H1 (cell line): ENCODE measurements around the gene FGF5. TPM values are rescaled to one million over a fixed set of nuclear protein-coding genes. Genes with fewer than 3 reads are reported as not detected.

Experiments used
- GABPA ChIP-seq: IDR thresholded peaks from 2 replicates; pipeline ENCODE4 v1.6.1; 2011; ENCODE audit warnings: mild to moderate bottlenecking, low read length, moderate library complexity, borderline replicate concordance; ENCODE audit not compliant: insufficient read depth
- JUND ChIP-seq: IDR thresholded peaks from 2 replicates; pipeline ENCODE4 v1.6.1; 2011; ENCODE audit warnings: mild to moderate bottlenecking, improper control_type of control experiment, low read length
- polyA plus RNA-seq, 7 experiments: library from polyadenylated mRNA; depleted of rRNA in 3 of 7; stranded (reverse) in 5 of 7; unstranded in 2 of 7; fragments of >200 nt in 5 of 7; fragments of 200-250 nt in 2 of 7; gene quantifications; 1 replicate in 5 of 7; 2 replicates in 1 of 7; 4 replicates in 1 of 7; pipeline versions ENCODE4 v1.2.1 to v1.2.3, GENCODE V29; 2011 to 2013; ENCODE audit warnings: missing spikeins in 2 of 7, mixed read lengths in 2 of 7
- total RNA-seq: library from RNA; stranded (reverse); fragmentation: NEBNext Ultra II Directional; extraction: Animal tissue kit (Norgen Biotek cat#: 25700); gene quantifications from 2 replicates; pipeline ENCODE4 v1.2.1, GENCODE V29; 2021
- TF ChIP-seq, protein P1 (sequence below): fragments of 300-600 bp; sonication (generic); IDR thresholded peaks from 2 replicates; pipeline ENCODE4 v1.7.1; 2012; ENCODE audit warnings: low read length, moderate library complexity, mild to moderate bottlenecking, inconsistent platforms; ENCODE audit not compliant: insufficient replicate concordance

The FGF5 gene
- total and polyA plus RNA-seq, 2 of the 8 experiments (the other 6 are each of a cell fraction or from before 2014, with no cell fraction given) = not detected

DNA sequence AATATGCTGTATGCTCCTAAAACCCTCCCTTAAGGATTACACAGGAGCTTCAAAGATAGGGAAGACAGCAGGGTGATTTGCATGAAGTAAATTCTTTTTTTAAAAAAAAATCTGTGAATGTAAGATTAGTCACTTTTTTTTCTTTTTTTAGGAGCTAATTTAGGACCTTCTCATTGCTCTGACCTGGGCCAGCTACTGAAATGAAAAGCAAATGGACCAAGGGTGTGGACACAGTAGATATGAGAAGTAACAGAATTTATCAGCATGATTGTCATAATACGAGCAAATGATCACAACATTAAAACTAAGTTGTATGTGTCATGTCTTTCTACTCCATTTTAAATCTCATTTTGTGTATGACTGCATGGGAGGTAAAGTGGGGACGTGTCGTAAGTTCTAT lies 6.6 kb upstream of the FGF5 start (continued):
- TF ChIP-seq, protein P1, sequence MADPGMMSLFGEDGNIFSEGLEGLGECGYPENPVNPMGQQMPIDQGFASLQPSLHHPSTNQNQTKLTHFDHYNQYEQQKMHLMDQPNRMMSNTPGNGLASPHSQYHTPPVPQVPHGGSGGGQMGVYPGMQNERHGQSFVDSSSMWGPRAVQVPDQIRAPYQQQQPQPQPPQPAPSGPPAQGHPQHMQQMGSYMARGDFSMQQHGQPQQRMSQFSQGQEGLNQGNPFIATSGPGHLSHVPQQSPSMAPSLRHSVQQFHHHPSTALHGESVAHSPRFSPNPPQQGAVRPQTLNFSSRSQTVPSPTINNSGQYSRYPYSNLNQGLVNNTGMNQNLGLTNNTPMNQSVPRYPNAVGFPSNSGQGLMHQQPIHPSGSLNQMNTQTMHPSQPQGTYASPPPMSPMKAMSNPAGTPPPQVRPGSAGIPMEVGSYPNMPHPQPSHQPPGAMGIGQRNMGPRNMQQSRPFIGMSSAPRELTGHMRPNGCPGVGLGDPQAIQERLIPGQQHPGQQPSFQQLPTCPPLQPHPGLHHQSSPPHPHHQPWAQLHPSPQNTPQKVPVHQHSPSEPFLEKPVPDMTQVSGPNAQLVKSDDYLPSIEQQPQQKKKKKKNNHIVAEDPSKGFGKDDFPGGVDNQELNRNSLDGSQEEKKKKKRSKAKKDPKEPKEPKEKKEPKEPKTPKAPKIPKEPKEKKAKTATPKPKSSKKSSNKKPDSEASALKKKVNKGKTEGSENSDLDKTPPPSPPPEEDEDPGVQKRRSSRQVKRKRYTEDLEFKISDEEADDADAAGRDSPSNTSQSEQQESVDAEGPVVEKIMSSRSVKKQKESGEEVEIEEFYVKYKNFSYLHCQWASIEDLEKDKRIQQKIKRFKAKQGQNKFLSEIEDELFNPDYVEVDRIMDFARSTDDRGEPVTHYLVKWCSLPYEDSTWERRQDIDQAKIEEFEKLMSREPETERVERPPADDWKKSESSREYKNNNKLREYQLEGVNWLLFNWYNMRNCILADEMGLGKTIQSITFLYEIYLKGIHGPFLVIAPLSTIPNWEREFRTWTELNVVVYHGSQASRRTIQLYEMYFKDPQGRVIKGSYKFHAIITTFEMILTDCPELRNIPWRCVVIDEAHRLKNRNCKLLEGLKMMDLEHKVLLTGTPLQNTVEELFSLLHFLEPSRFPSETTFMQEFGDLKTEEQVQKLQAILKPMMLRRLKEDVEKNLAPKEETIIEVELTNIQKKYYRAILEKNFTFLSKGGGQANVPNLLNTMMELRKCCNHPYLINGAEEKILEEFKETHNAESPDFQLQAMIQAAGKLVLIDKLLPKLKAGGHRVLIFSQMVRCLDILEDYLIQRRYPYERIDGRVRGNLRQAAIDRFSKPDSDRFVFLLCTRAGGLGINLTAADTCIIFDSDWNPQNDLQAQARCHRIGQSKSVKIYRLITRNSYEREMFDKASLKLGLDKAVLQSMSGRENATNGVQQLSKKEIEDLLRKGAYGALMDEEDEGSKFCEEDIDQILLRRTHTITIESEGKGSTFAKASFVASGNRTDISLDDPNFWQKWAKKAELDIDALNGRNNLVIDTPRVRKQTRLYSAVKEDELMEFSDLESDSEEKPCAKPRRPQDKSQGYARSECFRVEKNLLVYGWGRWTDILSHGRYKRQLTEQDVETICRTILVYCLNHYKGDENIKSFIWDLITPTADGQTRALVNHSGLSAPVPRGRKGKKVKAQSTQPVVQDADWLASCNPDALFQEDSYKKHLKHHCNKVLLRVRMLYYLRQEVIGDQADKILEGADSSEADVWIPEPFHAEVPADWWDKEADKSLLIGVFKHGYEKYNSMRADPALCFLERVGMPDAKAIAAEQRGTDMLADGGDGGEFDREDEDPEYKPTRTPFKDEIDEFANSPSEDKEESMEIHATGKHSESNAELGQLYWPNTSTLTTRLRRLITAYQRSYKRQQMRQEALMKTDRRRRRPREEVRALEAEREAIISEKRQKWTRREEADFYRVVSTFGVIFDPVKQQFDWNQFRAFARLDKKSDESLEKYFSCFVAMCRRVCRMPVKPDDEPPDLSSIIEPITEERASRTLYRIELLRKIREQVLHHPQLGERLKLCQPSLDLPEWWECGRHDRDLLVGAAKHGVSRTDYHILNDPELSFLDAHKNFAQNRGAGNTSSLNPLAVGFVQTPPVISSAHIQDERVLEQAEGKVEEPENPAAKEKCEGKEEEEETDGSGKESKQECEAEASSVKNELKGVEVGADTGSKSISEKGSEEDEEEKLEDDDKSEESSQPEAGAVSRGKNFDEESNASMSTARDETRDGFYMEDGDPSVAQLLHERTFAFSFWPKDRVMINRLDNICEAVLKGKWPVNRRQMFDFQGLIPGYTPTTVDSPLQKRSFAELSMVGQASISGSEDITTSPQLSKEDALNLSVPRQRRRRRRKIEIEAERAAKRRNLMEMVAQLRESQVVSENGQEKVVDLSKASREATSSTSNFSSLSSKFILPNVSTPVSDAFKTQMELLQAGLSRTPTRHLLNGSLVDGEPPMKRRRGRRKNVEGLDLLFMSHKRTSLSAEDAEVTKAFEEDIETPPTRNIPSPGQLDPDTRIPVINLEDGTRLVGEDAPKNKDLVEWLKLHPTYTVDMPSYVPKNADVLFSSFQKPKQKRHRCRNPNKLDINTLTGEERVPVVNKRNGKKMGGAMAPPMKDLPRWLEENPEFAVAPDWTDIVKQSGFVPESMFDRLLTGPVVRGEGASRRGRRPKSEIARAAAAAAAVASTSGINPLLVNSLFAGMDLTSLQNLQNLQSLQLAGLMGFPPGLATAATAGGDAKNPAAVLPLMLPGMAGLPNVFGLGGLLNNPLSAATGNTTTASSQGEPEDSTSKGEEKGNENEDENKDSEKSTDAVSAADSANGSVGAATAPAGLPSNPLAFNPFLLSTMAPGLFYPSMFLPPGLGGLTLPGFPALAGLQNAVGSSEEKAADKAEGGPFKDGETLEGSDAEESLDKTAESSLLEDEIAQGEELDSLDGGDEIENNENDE = no peak
- TF ChIP-seq JUND (no peak), GABPA (no peak)
- TF ChIP-seq, all 59 proteins: peak for 0
